GM19023 (cell line): ENCODE data around the gene PLEKHM3.
"Not testable (repeated sequence)": the region's sequence is repeated elsewhere in the genome, so short reads cannot be mapped to it uniquely, and the experiment has no call there.

Experiments
- ATAC-seq: cut with Tn5 transposase; IDR thresholded peaks from one replicate; pipeline ENCODE4 v1.9.1; 2021; ENCODE audit warnings: mild to moderate bottlenecking, moderate library complexity; ENCODE audit not compliant: unreplicated experiment

Gene PLEKHM3

GRCh38 chr2:207831584-207832248 is 193.6 kb downstream of the PLEKHM3 start:
- no peak for ATAC-seq

- no peak for ATAC-seq
Measured at GRCh38 chr2:207830778-207831438, 194.4 kb downstream of the PLEKHM3 start.

- ATAC-seq: no peak
Measured at GRCh38 chr2:207828361-207829057, 196.8 kb downstream of the PLEKHM3 start.

- no peak for ATAC-seq
Measured at GRCh38 chr2:207825978-207826377, 199.3 kb downstream of the PLEKHM3 start.

- ATAC-seq: no peak
Measured at GRCh38 chr2:207825045-207825954, 200.0 kb downstream of the PLEKHM3 start.

GRCh38 chr2:207823865-207824264 is 201.5 kb downstream of the PLEKHM3 start:
- ATAC-seq: no peak

GRCh38 chr2:207819839-207820784 is 205.2 kb downstream of the PLEKHM3 start:
- no peak for ATAC-seq

- ATAC-seq: no peak
Measured at GRCh38 chr2:207819021-207819797, 206.1 kb downstream of the PLEKHM3 start.

- no peak for ATAC-seq
Measured at GRCh38 chr2:207816546-207816945, 208.8 kb downstream of the PLEKHM3 start.

GRCh38 chr2:207815254-207815653 is 210.1 kb downstream of the PLEKHM3 start:
- ATAC-seq: no peak

GRCh38 chr2:207813942-207814341 is 211.4 kb downstream of the PLEKHM3 start:
- ATAC-seq: no peak

GRCh38 chr2:207813221-207813916 is 212.0 kb downstream of the PLEKHM3 start:
- no peak for ATAC-seq

GRCh38 chr2:207812726-207813080 is 212.6 kb downstream of the PLEKHM3 start:
- no peak for ATAC-seq

GRCh38 chr2:207812058-207812725 is 213.1 kb downstream of the PLEKHM3 start:
- no peak for ATAC-seq

GRCh38 chr2:207811658-207812057 is 213.7 kb downstream of the PLEKHM3 start:
- not testable (repeated sequence) for ATAC-seq

- ATAC-seq: no peak
Measured at GRCh38 chr2:207810200-207810788, 215.0 kb downstream of the PLEKHM3 start.

- no peak for ATAC-seq
Measured at GRCh38 chr2:207808119-207808518, 217.2 kb downstream of the PLEKHM3 start.

- peak; percentile 67 for ATAC-seq
Measured at GRCh38 chr2:207807516-207807915, 217.8 kb downstream of the PLEKHM3 start.
